Measurements from ENCODE around the gene SNUPN.

The SNUPN gene

GRCh38 chr15:75625542-75626347 is at the start of gene SNUPN:
TSS of gene SNUPN (minus strand) at chr15:75625725. CDS start at chr15:75621051, 4,674 bp downstream.
- peak; percentile 92 for DNase-seq (ENCODE audit: low read depth)

DNA sequence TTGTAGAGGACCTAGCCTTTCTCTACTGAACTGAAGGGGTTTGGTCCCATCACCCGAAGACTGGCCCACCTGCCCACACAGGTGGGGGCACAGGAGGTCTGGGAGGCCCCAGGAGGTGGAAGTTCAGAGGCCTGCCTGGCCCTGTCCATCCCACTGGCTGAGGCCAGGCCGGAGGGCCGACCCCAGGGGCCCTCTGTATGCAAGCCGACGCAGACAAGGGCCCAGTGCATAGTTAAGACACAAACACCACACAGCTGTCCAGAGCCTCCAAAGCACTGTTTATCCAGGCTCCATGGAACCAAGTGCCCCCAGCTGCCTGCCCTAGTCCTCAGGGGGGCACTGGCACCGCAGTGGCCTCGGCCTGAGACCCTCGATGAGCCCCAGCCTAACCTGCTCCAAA is 48.8 kb upstream of the SNUPN start:
- no peak for DNase-seq (ENCODE audit: low read depth)

DNA sequence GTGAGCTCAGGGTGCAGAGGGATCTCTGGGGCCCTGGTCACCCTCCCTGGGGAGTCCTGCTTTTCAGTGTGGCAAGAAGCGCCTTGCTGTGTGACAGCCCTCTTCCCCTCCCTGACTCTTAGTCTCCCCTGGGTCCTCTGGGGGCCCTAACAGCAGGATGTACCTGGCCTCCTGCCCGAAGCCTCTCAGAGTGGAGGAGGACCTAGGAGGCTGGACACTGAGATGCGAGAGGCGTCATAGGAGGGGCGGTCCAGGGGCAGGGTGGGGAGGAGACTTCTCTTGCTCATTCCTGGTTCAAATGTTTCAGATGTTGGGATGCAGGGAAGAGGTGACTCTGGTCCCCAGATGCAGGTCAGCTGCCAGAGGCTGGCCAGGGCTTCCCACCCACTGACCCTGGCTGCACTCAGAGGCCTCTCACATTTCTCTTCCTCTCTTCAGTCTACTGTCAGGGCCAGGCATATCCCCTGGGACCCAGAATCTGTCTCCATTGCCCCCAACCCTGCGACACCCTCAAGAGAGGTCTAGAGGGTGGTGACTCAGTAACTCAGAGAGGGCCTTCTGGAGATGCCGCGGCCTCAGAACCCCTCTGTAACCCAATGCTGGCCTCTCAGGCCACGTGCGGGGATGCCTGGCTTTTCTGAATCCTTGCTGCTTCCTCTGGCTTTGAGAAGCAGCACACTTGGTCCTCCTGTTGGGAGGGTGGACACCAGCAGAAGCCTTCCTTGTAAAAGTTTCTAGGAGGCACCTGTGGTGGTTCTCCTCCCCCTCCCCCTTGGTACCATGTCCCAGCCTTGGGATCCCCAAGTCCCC is 48.1 kb upstream of the SNUPN start:
- DNase-seq (ENCODE audit: low read depth), result peak; percentile 83

DNA sequence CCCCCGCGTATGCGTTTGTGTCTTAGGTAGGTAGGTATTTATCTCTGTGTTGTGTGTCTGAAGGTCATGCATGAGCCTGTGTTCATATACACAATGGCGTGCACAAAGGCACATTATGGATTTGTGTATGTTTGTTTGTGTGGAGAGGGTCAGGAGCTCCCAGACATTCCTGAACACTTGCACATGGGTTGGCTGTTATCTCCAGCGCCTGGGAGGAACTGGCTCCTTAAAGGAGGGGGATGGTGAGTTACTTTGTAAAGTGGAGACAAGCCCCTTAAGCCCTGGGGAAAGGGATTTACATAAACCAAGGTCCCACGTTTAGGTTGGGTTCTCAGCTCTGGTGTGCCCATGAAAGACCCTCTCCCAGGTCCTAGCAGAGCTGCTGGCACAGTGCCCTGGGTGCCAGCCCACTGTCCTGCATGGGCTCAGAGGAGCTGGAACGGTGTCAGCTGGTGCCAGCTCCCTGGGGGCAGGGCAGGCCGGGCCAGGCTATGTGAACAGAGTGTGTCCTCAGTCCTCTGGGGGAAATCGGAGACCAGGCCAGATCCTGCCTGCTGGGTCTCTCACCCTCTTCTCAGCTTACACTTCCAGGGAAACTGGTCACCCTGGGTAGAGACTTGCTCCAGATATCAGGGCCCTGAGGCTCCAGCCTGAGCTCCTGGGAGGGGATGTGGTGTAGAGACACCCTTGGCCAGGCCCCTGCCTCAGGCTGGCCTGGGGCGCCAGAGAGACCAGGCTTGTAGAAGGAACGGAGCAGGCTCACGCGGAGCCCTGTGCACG is 47.3 kb upstream of the SNUPN start:
- DNase-seq (ENCODE audit: low read depth), result peak; percentile 76

- DNase-seq (ENCODE audit: low read depth), result no peak
Measured at GRCh38 chr15:75671730-75672602, 46.4 kb upstream of the SNUPN start.

DNA sequence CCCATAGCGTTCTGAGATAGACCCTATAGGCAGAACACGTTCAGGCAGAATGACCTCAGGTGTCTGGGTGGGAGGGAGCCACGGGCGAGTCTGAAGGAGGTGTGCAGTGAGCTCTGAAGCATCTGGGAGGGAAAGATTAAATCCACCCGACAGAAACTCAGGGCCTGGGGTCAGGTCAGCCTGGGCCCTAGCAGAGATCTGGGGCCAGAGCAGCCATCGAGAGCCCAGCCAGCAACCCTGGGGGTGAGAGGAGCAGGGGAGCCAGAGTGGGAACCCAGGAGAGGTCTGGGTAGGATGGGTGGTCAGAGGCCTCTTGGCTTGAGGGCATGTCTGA is 44.3 kb upstream of the SNUPN start:
- no peak for DNase-seq (ENCODE audit: low read depth)

GRCh38 chr15:75669191-75669878 is 43.8 kb upstream of the SNUPN start:
- peak; percentile 77 for DNase-seq (ENCODE audit: low read depth)

- peak; percentile 99 for DNase-seq (ENCODE audit: low read depth)
Measured at GRCh38 chr15:75666823-75667501, 41.4 kb upstream of the SNUPN start.

- DNase-seq (ENCODE audit: low read depth), result no peak
Measured at GRCh38 chr15:75663931-75664421, 38.5 kb upstream of the SNUPN start.

DNA sequence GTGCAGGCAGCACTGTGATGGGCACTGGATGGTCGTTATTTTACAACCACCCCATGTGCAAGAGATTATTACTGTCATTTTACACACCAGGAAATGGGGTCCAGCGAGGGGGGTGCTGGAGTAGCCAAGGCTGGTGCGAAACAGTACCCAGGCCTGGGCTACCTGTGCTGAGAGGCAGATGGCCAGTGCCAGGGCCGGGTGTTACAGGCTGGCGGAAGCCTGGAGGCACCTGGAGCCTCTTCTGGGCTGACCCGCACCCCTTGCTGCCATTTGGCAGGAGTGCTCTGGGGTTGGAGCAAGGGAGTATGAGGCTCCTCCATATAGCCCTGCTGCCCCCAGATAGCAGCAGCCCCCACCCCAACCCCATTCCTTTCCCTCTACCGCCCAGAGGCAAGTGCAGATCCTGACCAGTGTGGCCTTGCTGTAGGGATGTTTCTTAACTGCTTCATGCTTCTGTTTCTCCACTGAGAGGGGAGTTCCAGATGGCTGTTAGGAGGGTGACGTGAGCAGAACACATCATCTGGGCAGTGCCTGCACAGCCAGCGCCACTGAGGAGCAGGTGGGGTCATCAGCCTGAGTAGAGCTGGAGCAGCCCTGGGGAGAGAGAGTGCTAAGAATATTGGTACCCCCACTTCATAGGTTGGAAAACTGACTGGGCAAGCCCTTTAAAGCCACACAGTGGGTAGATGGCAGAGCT is 37.4 kb upstream of the SNUPN start:
- no peak for DNase-seq (ENCODE audit: low read depth)

DNA sequence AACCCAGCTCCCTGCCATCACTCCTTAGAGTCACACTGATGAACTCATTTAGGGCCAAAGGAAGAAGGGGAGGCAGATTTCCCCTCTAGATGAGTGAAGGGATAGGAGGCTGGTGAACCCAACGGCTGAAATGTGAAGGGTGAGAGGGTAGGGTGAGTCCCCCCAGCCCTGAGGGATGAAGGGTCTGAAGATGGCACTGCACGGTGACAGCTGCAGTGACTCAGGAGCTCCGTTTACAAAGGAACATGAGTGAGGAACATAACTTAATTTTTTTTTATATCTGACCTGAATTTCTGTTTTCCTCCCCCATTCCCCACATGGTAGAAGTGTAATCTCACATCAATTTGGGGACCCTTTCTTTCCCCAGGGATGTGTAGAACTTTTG is 36.2 kb upstream of the SNUPN start:
- DNase-seq (ENCODE audit: low read depth), result no peak

DNA sequence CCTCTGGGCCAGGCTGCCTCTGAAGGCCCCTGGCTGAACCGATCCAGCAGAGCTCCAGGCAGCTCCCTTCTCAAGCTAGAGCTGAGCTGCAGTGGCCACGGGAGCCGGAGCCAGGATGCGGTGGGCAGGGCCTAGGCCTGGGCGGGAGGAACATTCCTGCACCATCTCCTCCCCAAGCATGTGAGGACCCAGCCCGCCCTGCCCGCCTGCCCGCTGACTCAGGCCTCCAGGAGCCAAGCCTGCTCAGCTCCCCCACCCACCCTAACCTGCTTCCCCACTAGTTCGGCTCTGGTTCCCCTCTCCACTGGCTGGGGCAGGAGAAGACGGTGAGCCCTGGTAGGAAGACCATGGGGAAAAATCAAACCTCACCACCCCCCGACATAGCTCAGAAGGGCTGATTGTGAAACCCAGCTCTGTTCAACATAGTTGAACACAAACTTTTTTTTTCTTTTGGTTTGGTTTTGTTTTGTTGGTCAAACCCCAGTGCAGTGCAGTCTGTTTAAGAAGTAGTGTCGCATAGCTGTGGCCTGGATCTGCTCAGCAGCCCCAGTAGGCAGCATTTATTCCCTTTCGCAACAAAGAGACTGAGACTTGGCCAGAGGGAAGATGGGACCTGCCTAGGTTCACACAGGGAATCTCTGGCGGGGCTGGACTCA is 35.7 kb upstream of the SNUPN start:
- DNase-seq (ENCODE audit: low read depth), result peak; percentile 93

DNA sequence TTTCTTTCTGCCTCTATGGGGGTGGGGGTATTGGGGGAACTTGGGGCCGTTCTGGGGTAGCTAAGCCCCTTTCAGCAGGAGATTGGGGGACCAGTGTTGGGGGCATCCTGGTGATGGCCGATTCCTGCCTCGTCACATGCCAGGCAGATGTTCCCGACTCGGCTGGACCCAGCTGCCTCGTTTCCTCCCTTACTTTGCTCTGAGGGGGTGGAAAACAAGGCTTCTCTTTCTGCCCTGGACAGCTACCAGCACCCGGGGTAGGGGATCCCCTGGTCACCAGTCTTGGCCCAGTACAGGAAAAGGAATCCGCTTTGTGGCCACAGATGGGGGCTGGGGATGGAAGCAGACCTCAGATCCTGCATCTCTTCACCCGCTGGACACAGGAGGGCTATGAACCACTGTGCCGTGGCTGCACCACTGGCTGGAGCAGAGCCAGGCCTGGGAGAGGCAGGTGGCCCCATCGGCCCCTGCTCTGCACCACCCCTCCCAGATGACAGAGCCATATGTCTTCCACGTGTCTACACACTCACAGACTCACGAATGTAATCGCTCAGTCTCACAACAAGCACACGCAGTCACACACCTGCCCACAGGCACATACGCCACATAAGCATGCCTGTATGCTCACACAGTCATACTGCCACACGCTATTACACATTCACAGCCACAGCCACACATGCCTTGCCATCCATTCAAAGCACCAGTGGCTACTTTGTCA is 34.6 kb upstream of the SNUPN start:
- no peak for DNase-seq (ENCODE audit: low read depth)

DNA sequence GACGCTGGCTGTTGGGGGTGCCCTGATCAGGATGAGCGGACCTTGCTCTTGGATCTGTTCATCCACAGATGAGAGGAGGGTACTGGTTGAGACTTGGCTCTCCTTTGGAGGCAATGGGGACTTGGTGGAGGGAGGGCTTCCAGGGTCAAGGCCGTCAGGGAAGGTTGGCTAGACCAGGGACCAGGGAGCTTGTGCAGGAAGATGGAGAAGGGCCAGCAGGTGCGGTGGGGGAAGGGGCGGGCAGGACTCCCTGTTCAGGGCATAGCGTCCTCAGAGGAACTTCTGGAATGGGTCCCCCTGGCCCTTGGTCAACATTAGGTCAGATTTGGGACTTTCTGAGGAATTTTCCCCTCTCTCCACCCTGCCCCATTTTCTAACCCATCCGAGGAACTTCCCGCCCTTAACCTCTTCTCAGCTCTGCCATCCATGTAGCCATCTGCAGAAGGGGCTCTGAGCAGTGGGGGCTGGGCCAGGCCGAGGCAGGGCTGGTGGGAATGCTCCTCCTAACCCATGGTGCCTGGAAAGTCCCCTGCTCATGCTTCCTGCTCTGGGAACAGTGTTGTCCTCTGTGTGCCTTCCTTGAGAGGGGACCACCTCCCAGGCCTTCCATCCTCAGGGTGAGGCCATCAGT is 33.7 kb upstream of the SNUPN start:
- no peak for DNase-seq (ENCODE audit: low read depth)

- no peak for DNase-seq (ENCODE audit: low read depth)
Measured at GRCh38 chr15:75656813-75657212, 31.3 kb upstream of the SNUPN start.

GRCh38 chr15:75656331-75656730 is 30.8 kb upstream of the SNUPN start:
- DNase-seq (ENCODE audit: low read depth), result no peak

- no peak for DNase-seq (ENCODE audit: low read depth)
Measured at GRCh38 chr15:75655931-75656330, 30.4 kb upstream of the SNUPN start.

All from ELR (cell line).